ENCODE measurements around the gene PIP5KL1.

PIP5KL1 gene

GRCh38 chr9:127958728-127959127 lies 28.2 kb upstream of the PIP5KL1 start:
- peaks cover 14% of the 10 kb centered on the region for H3K4me1 ChIP-seq (ENCODE audit: insufficient read depth, low read length, poor library complexity, severe bottlenecking)
- H4K20me1 ChIP-seq (ENCODE audit: insufficient read depth, low read length, poor library complexity, severe bottlenecking): peaks cover 4% of the 10 kb centered on the region
- no peaks in the 10 kb centered on the region; the same call in 1 of the 2 replicates for H3K36me3 ChIP-seq (ENCODE audit: insufficient read depth, low read length)
- no peaks in the 10 kb centered on the region for H3K27me3 ChIP-seq (ENCODE audit: insufficient read depth, low read length, poor library complexity, severe bottlenecking)
- no peak overlapping the region for H3K4me3 ChIP-seq (ENCODE audit: low read length, poor library complexity, severe bottlenecking)
- H2AFZ ChIP-seq (ENCODE audit: low read length): no peak overlapping the region
- H3F3A ChIP-seq (ENCODE audit: low read depth): no peaks in the 10 kb centered on the region
- no peaks in the 10 kb centered on the region for H3K9me2 ChIP-seq (replicated peaks; ENCODE audit: low read depth, low read length)
- H3K9ac ChIP-seq (ENCODE audit: low read depth, low read length, poor library complexity, severe bottlenecking): no peak overlapping the region
- TF ChIP-seq EZH2phosphoT487 (IDR thresholded peaks at IDR 0.05; ENCODE audit: borderline replicate concordance) (no peak), CTCF (conservative IDR thresholded peaks at IDR 0.05; ENCODE audit: low read length) (no peak)
- peaks cover 84% of the 10 kb centered on the region; the same call in 1 of the 2 replicates for H3K79me2 ChIP-seq (ENCODE audit: insufficient read depth, low read length)
- no peaks in the 10 kb centered on the region for H3K9me3 ChIP-seq (ENCODE audit: insufficient read depth, low read depth, low read length)
- no peak overlapping the region for H3K4me2 ChIP-seq (ENCODE audit: low read depth, low read length, poor library complexity, severe bottlenecking)

- Histone ChIP-seq H3K27me3 (ENCODE audit: insufficient read depth, low read length, poor library complexity, severe bottlenecking) (no peaks in the 10 kb centered on the region), H3F3A (ENCODE audit: low read depth) (no peaks in the 10 kb centered on the region), H3K4me2 (ENCODE audit: low read depth, low read length, poor library complexity, severe bottlenecking) (no peak overlapping the region), H3K79me2 (ENCODE audit: insufficient read depth, low read length) (peaks cover 67% of the 10 kb centered on the region; the same call in 1 of the 2 replicates), H3K4me1 (ENCODE audit: insufficient read depth, low read length, poor library complexity, severe bottlenecking) (peaks cover 14% of the 10 kb centered on the region), H4K20me1 (ENCODE audit: insufficient read depth, low read length, poor library complexity, severe bottlenecking) (peaks cover 4% of the 10 kb centered on the region), H3K9me2 (replicated peaks; ENCODE audit: low read depth, low read length) (no peaks in the 10 kb centered on the region), H3K4me3 (ENCODE audit: low read length, poor library complexity, severe bottlenecking) (no peak overlapping the region), H2AFZ (ENCODE audit: low read length) (no peak overlapping the region), H3K9me3 (ENCODE audit: insufficient read depth, low read depth, low read length) (no peaks in the 10 kb centered on the region), H3K36me3 (ENCODE audit: insufficient read depth, low read length) (no peaks in the 10 kb centered on the region; the same call in 1 of the 2 replicates), H3K9ac (ENCODE audit: low read depth, low read length, poor library complexity, severe bottlenecking) (no peak overlapping the region)
- TF ChIP-seq CTCF (conservative IDR thresholded peaks at IDR 0.05; ENCODE audit: low read length) (peak; percentile 71), EZH2phosphoT487 (IDR thresholded peaks at IDR 0.05; ENCODE audit: borderline replicate concordance) (no peak)
Observed at GRCh38 chr9:127955294-127956015, 24.9 kb upstream of the PIP5KL1 start.

GRCh38 chr9:127954831-127955293 lies 24.3 kb upstream of the PIP5KL1 start:
- Histone ChIP-seq H3K4me1 (ENCODE audit: insufficient read depth, low read length, poor library complexity, severe bottlenecking) (peaks cover 14% of the 10 kb centered on the region), H3K36me3 (ENCODE audit: insufficient read depth, low read length) (no peaks in the 10 kb centered on the region; the same call in 1 of the 2 replicates), H3K27me3 (ENCODE audit: insufficient read depth, low read length, poor library complexity, severe bottlenecking) (no peaks in the 10 kb centered on the region), H3K9me3 (ENCODE audit: insufficient read depth, low read depth, low read length) (no peaks in the 10 kb centered on the region), H3K4me2 (ENCODE audit: low read depth, low read length, poor library complexity, severe bottlenecking) (no peak overlapping the region), H3K4me3 (ENCODE audit: low read length, poor library complexity, severe bottlenecking) (no peak overlapping the region), H3K79me2 (ENCODE audit: insufficient read depth, low read length) (peaks cover 65% of the 10 kb centered on the region; the same call in 1 of the 2 replicates), H4K20me1 (ENCODE audit: insufficient read depth, low read length, poor library complexity, severe bottlenecking) (peaks cover 4% of the 10 kb centered on the region), H3F3A (ENCODE audit: low read depth) (no peaks in the 10 kb centered on the region), H2AFZ (ENCODE audit: low read length) (no peak overlapping the region), H3K9me2 (replicated peaks; ENCODE audit: low read depth, low read length) (no peaks in the 10 kb centered on the region), H3K9ac (ENCODE audit: low read depth, low read length, poor library complexity, severe bottlenecking) (no peak overlapping the region)
- TF ChIP-seq CTCF (conservative IDR thresholded peaks at IDR 0.05; ENCODE audit: low read length) (no peak), EZH2phosphoT487 (IDR thresholded peaks at IDR 0.05; ENCODE audit: borderline replicate concordance) (no peak)
